MM.1S (cell line): ENCODE results near the gene MIPOL1.

ENCODE experiments used
- DNase-seq: peaks from one replicate; pipeline ENCODE4 v3.0.0-alpha.2; 2015
- H2AFZ ChIP-seq: fragments of 300-600 bp; sonication (generic); 2 replicates; pipeline ENCODE4 v1.6.0; 2016; ENCODE audit warnings: antibody characterized with exemption, low read length
- H3F3A ChIP-seq: fragments of 300-600 bp; sonication (generic); 2 replicates; pipeline ENCODE4 v1.6.1; 2016; ENCODE audit warnings: mild to moderate bottlenecking, antibody characterized with exemption, low read length, moderate library complexity, mixed read lengths; ENCODE audit not compliant: insufficient read depth
- H3K27ac ChIP-seq: fragments of 300-600 bp; sonication (generic); 2 replicates; pipeline ENCODE4 v1.5.1; 2016; ENCODE audit warnings: mild to moderate bottlenecking, low read length
- H3K27me3 ChIP-seq: fragments of 300-600 bp; sonication (generic); replicated peaks from 2 replicates; pipeline ENCODE4 v1.6.0; 2016; ENCODE audit warnings: low read length; ENCODE audit not compliant: insufficient read depth
- H3K36me3 ChIP-seq: fragments of 300-600 bp; sonication (generic); replicated peaks from 2 replicates; pipeline ENCODE4 v1.6.1; 2016; ENCODE audit warnings: mild to moderate bottlenecking, low read length, mixed read lengths; ENCODE audit not compliant: insufficient read depth
- H3K4me1 ChIP-seq: fragments of 300-600 bp; sonication (generic); 2 replicates; pipeline ENCODE4 v1.6.1; 2016; ENCODE audit warnings: low read length, mixed read lengths
- H3K4me2 ChIP-seq: fragments of 300-600 bp; sonication (generic); 2 replicates; pipeline ENCODE4 v1.6.0; 2016; ENCODE audit warnings: low read depth, low read length
- H3K4me3 ChIP-seq: fragments of 300-600 bp; sonication (generic); 2 replicates; pipeline ENCODE4 v1.5.1; 2016; ENCODE audit warnings: low read length, mixed read lengths
- H3K79me2 ChIP-seq: fragments of 300-600 bp; sonication (generic); 2 replicates; pipeline ENCODE4 v1.6.1; 2016; ENCODE audit warnings: mixed run types, low read length, mixed read lengths
- H3K9ac ChIP-seq: fragments of 300-600 bp; sonication (generic); 2 replicates; pipeline ENCODE4 v1.6.1; 2016; ENCODE audit warnings: low read length, mixed read lengths
- H3K9me2 ChIP-seq: fragments of 300-600 bp; sonication (generic); replicated peaks from 2 replicates; pipeline ENCODE4 v1.6.1; 2016; ENCODE audit warnings: mild to moderate bottlenecking, low read length, mixed read lengths; ENCODE audit not compliant: insufficient read depth
- H3K9me3 ChIP-seq: fragments of 300-600 bp; sonication (generic); replicated peaks from 2 replicates; pipeline ENCODE4 v1.6.1; 2016; ENCODE audit warnings: mild to moderate bottlenecking, low read length, mixed read lengths; ENCODE audit not compliant: insufficient read depth
- H4K20me1 ChIP-seq: fragments of 300-600 bp; sonication (generic); 2 replicates; pipeline ENCODE4 v1.6.1; 2016; ENCODE audit warnings: mild to moderate bottlenecking, low read length, moderate library complexity, mixed read lengths; ENCODE audit not compliant: insufficient read depth
- CTCF ChIP-seq: fragments of 300-600 bp; sonication (generic); IDR thresholded peaks from 2 replicates; pipeline ENCODE4 v1.5.1; 2016; ENCODE audit warnings: antibody characterized with exemption, low read length, mixed read lengths
- EZH2 ChIP-seq: fragments of 300-600 bp; sonication (generic); optimal IDR thresholded peaks from 2 replicates; pipeline ENCODE3; 2017; ENCODE audit warnings: low read depth, mild to moderate bottlenecking, antibody characterized with exemption, low read length, mixed read lengths
- EZH2phosphoT487 ChIP-seq: fragments of 300-600 bp; sonication (generic); IDR thresholded peaks from 2 replicates; pipeline ENCODE4 v1.6.1; 2018; ENCODE audit warnings: antibody characterized with exemption, low read length

The MIPOL1 gene

GRCh38 chr14:37594238-37594970 is 396.7 kb downstream of the MIPOL1 start:
- Histone ChIP-seq H3K4me3 (peak overlapping the region; percentile 63), H3F3A (peaks cover 7% of the 10 kb centered on the region), H3K9me3 (no peaks in the 10 kb centered on the region), H2AFZ (no peak overlapping the region), H3K4me1 (no peaks in the 10 kb centered on the region), H3K4me2 (peak overlapping the region; percentile 43; the same call in 1 of the 2 replicates), H3K36me3 (no peaks in the 10 kb centered on the region), H3K79me2 (peaks cover 13% of the 10 kb centered on the region), H3K27ac (peak overlapping the region; percentile 75), H4K20me1 (no peaks in the 10 kb centered on the region), H3K27me3 (no peaks in the 10 kb centered on the region), H3K9ac (peak overlapping the region; percentile 71), H3K9me2 (no peaks in the 10 kb centered on the region)
- DNase-seq, result peak; percentile 74
- TF ChIP-seq EZH2 (no peak), CTCF (peak; percentile 58), EZH2phosphoT487 (no peak)

GRCh38 chr14:37594971-37595808 is 397.5 kb downstream of the MIPOL1 start, which contains the start of the genes FOXA1 and TTC6:
FOXA1 (minus strand) TSS chr14:37595249; CDS start chr14:37594972, 277 bp downstream.
TTC6 (plus strand) TSS chr14:37595629; CDS start chr14:37622065, 26,436 bp downstream.
- Histone ChIP-seq H3K79me2 (peaks cover 13% of the 10 kb centered on the region), H2AFZ (peak within 1 kb of the TSS; percentile 67), H3K9ac (peak within 1 kb of the TSS; percentile 72), H3F3A (peaks cover 7% of the 10 kb centered on the region), H3K9me3 (no peaks in the 10 kb centered on the region), H3K4me2 (peak within 1 kb of the TSS; percentile 62), H3K27me3 (no peaks in the 10 kb centered on the region), H3K4me1 (no peaks in the 10 kb centered on the region), H3K36me3 (no peaks in the 10 kb centered on the region), H3K27ac (peak within 1 kb of the TSS; percentile 82), H3K9me2 (no peaks in the 10 kb centered on the region), H3K4me3 (peak within 1 kb of the TSS; percentile 63), H4K20me1 (no peaks in the 10 kb centered on the region)
- DNase-seq, result peak; percentile 50
- TF ChIP-seq EZH2phosphoT487 (no peak), CTCF (no peak), EZH2 (no peak)

DNA sequence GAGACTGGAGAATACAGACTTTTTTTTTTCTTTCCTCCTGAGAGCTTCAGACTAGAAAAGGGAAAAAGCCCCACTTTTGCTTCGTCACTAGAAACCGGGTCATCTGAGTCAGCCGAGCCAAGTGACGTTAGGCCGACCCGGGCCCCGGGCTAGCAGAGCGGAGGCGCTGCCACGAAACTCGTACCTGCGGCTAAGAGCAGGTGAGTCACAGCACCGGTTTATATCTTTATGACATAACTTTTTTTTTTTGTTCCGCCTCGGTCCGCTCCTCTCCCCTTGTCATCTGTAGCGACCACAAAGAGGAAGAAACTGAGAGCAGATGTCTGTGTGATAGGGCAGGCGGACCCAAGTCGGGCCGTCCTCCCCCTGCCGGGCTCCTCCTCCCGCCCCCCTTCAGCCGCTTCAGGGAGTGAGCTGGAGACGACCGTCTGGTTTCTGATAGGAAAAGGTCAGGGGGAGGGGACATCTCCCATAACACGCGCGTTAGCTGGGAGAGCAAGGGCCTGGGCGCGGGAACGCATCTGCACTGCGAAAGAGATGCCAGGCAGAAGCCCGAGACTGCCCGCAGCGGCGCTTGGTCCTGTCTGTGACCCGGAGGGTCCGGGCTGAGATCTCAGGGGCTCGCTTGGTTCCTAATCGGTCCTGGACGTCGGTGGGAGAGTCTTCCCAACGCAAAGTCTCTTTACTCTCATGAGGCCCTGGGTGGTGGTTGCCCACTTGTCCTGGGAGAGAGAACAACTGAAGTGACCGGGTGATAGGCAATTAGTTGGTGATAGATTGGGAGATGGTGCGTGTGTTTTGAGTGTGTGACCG is 398.3 kb downstream of the MIPOL1 start:
- Histone ChIP-seq H3K27me3 (no peaks in the 10 kb centered on the region), H3K4me2 (peak overlapping the region; percentile 62), H4K20me1 (no peaks in the 10 kb centered on the region), H3K9ac (peak overlapping the region; percentile 72), H3F3A (peaks cover 7% of the 10 kb centered on the region), H3K27ac (peak overlapping the region; percentile 82; the same call in 1 of the 2 replicates), H3K79me2 (peaks cover 13% of the 10 kb centered on the region), H3K9me3 (no peaks in the 10 kb centered on the region), H3K4me3 (peak overlapping the region; percentile 57), H2AFZ (peak overlapping the region; percentile 67), H3K36me3 (no peaks in the 10 kb centered on the region), H3K9me2 (no peaks in the 10 kb centered on the region), H3K4me1 (no peaks in the 10 kb centered on the region)
- TF ChIP-seq EZH2phosphoT487 (no peak), EZH2 (no peak), CTCF (no peak)
- peak; percentile 79 for DNase-seq
